MM.1S (cell line): ENCODE results near the gene TCN2.

ENCODE experiments used
- DNase-seq: peaks from one replicate; pipeline ENCODE4 v3.0.0-alpha.2; 2015
- H2AFZ ChIP-seq: fragments of 300-600 bp; sonication (generic); 2 replicates; pipeline ENCODE4 v1.6.0; 2016; ENCODE audit warnings: antibody characterized with exemption, low read length
- H3F3A ChIP-seq: fragments of 300-600 bp; sonication (generic); 2 replicates; pipeline ENCODE4 v1.6.1; 2016; ENCODE audit warnings: mild to moderate bottlenecking, antibody characterized with exemption, low read length, moderate library complexity, mixed read lengths; ENCODE audit not compliant: insufficient read depth
- H3K27ac ChIP-seq: fragments of 300-600 bp; sonication (generic); 2 replicates; pipeline ENCODE4 v1.5.1; 2016; ENCODE audit warnings: mild to moderate bottlenecking, low read length
- H3K27me3 ChIP-seq: fragments of 300-600 bp; sonication (generic); replicated peaks from 2 replicates; pipeline ENCODE4 v1.6.0; 2016; ENCODE audit warnings: low read length; ENCODE audit not compliant: insufficient read depth
- H3K36me3 ChIP-seq: fragments of 300-600 bp; sonication (generic); replicated peaks from 2 replicates; pipeline ENCODE4 v1.6.1; 2016; ENCODE audit warnings: mild to moderate bottlenecking, low read length, mixed read lengths; ENCODE audit not compliant: insufficient read depth
- H3K4me1 ChIP-seq: fragments of 300-600 bp; sonication (generic); 2 replicates; pipeline ENCODE4 v1.6.1; 2016; ENCODE audit warnings: low read length, mixed read lengths
- H3K4me2 ChIP-seq: fragments of 300-600 bp; sonication (generic); 2 replicates; pipeline ENCODE4 v1.6.0; 2016; ENCODE audit warnings: low read depth, low read length
- H3K4me3 ChIP-seq: fragments of 300-600 bp; sonication (generic); 2 replicates; pipeline ENCODE4 v1.5.1; 2016; ENCODE audit warnings: low read length, mixed read lengths
- H3K79me2 ChIP-seq: fragments of 300-600 bp; sonication (generic); 2 replicates; pipeline ENCODE4 v1.6.1; 2016; ENCODE audit warnings: mixed run types, low read length, mixed read lengths
- H3K9ac ChIP-seq: fragments of 300-600 bp; sonication (generic); 2 replicates; pipeline ENCODE4 v1.6.1; 2016; ENCODE audit warnings: low read length, mixed read lengths
- H3K9me2 ChIP-seq: fragments of 300-600 bp; sonication (generic); replicated peaks from 2 replicates; pipeline ENCODE4 v1.6.1; 2016; ENCODE audit warnings: mild to moderate bottlenecking, low read length, mixed read lengths; ENCODE audit not compliant: insufficient read depth
- H3K9me3 ChIP-seq: fragments of 300-600 bp; sonication (generic); replicated peaks from 2 replicates; pipeline ENCODE4 v1.6.1; 2016; ENCODE audit warnings: mild to moderate bottlenecking, low read length, mixed read lengths; ENCODE audit not compliant: insufficient read depth
- H4K20me1 ChIP-seq: fragments of 300-600 bp; sonication (generic); 2 replicates; pipeline ENCODE4 v1.6.1; 2016; ENCODE audit warnings: mild to moderate bottlenecking, low read length, moderate library complexity, mixed read lengths; ENCODE audit not compliant: insufficient read depth
- CTCF ChIP-seq: fragments of 300-600 bp; sonication (generic); IDR thresholded peaks from 2 replicates; pipeline ENCODE4 v1.5.1; 2016; ENCODE audit warnings: antibody characterized with exemption, low read length, mixed read lengths
- EZH2 ChIP-seq: fragments of 300-600 bp; sonication (generic); optimal IDR thresholded peaks from 2 replicates; pipeline ENCODE3; 2017; ENCODE audit warnings: low read depth, mild to moderate bottlenecking, antibody characterized with exemption, low read length, mixed read lengths
- EZH2phosphoT487 ChIP-seq: fragments of 300-600 bp; sonication (generic); IDR thresholded peaks from 2 replicates; pipeline ENCODE4 v1.6.1; 2018; ENCODE audit warnings: antibody characterized with exemption, low read length

Gene TCN2

GRCh38 chr22:30572210-30572609 lies 34.8 kb upstream of the TCN2 start:
- TF ChIP-seq EZH2phosphoT487 (no peak), CTCF (no peak), EZH2 (no peak)
- Histone ChIP-seq H3K9me3 (no peaks in the 10 kb centered on the region), H3K27me3 (peaks cover 24% of the 10 kb centered on the region), H4K20me1 (no peaks in the 10 kb centered on the region), H3K4me1 (no peaks in the 10 kb centered on the region), H3K9me2 (no peaks in the 10 kb centered on the region), H3K79me2 (no peaks in the 10 kb centered on the region), H3K9ac (no peak overlapping the region), H3K4me3 (no peak overlapping the region), H3F3A (no peaks in the 10 kb centered on the region), H3K36me3 (no peaks in the 10 kb centered on the region), H3K4me2 (no peak overlapping the region), H3K27ac (no peak overlapping the region), H2AFZ (no peak overlapping the region)
- DNase-seq, result no peak

- TF ChIP-seq CTCF, result no peak
- TF ChIP-seq EZH2, result no peak
- no peak for TF ChIP-seq EZH2phosphoT487
- no peak for DNase-seq
- Histone ChIP-seq H3K27me3 (peaks cover 22% of the 10 kb centered on the region), H3K79me2 (no peaks in the 10 kb centered on the region), H2AFZ (no peak overlapping the region), H3K4me2 (no peak overlapping the region), H3K27ac (no peak overlapping the region), H3K9me3 (no peaks in the 10 kb centered on the region), H3K9me2 (no peaks in the 10 kb centered on the region), H4K20me1 (no peaks in the 10 kb centered on the region), H3F3A (no peaks in the 10 kb centered on the region), H3K4me3 (no peak overlapping the region), H3K4me1 (no peaks in the 10 kb centered on the region), H3K9ac (no peak overlapping the region), H3K36me3 (no peaks in the 10 kb centered on the region)
Measured at GRCh38 chr22:30572840-30573593, 34.0 kb upstream of the TCN2 start.

- H3K27ac ChIP-seq, result no peak overlapping the region
- no peaks in the 10 kb centered on the region for H3K79me2 ChIP-seq
- H3K27me3 ChIP-seq, result peaks cover 16% of the 10 kb centered on the region; the same call in 1 of the 2 replicates
- H2AFZ ChIP-seq, result no peak overlapping the region
- no peak overlapping the region for H3K9ac ChIP-seq
- H3K9me2 ChIP-seq, result no peaks in the 10 kb centered on the region
- no peaks in the 10 kb centered on the region for H3F3A ChIP-seq
- no peak for DNase-seq
- no peaks in the 10 kb centered on the region for H3K36me3 ChIP-seq
- no peak overlapping the region for H3K4me2 ChIP-seq
- no peak overlapping the region for H3K4me3 ChIP-seq
- TF ChIP-seq CTCF, result no peak
- no peaks in the 10 kb centered on the region for H3K4me1 ChIP-seq
- no peaks in the 10 kb centered on the region for H3K9me3 ChIP-seq
- H4K20me1 ChIP-seq, result no peaks in the 10 kb centered on the region
Measured at GRCh38 chr22:30573594-30574094, 33.3 kb upstream of the TCN2 start.
